HG03520 (cell line): Measurements from ENCODE around the gene ID2.

Source experiments
- ATAC-seq: cut with Tn5 transposase; IDR thresholded peaks from one replicate; pipeline ENCODE4 v1.9.1; 2021; ENCODE audit warnings: mild to moderate bottlenecking, moderate library complexity; ENCODE audit not compliant: unreplicated experiment

Gene ID2

DNA sequence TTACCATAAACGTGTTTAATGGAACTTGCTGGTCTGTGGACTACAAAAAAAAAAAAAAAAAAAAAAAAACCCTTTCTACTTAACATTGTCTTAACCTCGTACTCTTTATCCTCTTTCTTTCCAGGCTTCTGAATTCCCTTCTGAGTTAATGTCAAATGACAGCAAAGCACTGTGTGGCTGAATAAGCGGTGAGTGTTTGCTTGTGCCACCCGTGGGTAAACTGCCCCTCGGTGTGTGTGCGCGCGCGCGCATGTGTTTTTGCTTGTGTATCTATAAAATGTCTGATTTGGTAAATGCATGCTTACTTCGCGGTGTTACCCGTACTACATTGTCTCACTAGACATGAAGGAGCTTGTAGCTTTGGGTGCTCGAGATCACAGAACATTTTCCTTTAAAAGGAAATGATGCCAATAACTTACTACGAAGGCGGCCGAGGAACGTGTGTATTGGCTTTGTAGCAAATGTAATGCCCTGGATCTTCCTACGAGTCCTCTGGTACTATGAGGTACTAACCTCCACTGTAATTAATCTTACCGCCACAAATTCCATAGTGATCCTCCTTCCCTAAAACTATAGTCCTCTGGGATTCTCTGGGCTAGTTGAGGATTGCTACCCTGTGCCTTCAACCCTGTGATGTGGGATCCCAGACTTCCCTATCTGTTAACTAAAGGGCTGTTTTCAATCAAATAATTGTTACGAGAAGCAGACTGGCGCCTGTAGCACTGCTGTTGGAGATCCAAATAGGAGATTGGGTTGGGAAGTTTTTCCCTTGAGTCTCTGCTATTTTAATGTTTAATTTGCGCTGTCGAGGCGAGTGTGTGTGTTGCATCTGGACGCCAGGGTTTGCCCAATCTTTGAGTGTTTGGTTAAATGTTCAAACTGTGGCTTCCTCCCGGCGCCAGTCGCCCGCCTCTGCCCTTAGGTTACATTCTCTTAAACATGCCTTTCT is 1.1 kb downstream of the ID2 start:
- no peak for ATAC-seq

- no peak for ATAC-seq
These were observed 2.7 kb downstream of the ID2 start for GRCh38 chr2:8684540-8684877.

- ATAC-seq = no peak
These were observed 3.2 kb downstream of the ID2 start for GRCh38 chr2:8684878-8685696.

DNA sequence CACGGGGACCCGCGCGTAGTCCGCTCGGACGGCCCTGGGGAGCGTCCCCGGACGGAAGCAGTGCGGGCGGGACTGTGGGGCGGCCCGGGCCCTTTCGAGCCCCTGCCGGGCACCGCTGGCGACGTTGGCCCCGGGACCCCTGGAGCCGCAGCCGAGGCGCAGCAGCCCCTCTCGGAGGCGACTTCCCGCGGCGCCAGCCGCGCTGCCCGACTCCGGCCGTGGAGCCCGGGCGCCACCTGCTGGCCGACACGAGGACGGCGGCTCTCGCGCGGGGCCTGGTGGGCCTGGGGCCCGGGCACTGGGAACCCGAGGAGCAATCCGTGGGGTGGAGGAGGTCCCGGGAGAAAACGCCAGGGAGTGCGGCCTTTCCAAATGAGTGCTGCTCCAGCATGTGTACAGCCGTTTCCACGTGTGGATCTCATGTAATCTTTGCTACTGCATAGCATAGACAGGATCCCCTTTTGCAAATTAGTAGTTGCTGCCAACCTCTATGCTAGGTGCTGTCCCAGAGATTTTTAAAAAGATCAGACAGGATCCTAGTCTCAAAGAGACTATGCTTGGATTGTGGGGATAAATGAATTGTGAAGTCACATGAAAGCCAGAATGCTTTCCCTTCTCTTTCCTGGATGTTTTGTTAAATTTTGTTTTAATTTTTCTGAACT is 4.0 kb downstream of the ID2 start:
- peak; percentile 18 for ATAC-seq

- no peak for ATAC-seq
These were observed 10.1 kb downstream of the ID2 start for GRCh38 chr2:8691859-8692437.

DNA sequence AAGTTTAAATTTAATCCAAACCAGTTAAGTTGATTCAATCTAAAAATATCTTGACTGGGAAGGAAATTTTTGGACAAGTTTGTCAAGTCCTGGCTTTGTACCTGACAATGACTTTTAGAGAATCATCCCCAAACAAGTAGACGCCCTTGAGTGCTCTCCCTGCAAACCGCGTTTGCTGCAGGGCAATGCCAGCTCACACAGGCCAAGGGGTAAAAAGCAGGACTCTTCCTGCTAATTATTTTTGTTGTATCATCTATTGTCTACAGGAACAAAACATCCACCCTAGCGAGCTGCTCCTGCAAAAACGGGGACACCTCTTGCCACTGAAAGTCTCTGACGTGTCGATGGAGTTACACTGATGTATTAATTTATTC is 10.9 kb downstream of the ID2 start:
- no peak for ATAC-seq

DNA sequence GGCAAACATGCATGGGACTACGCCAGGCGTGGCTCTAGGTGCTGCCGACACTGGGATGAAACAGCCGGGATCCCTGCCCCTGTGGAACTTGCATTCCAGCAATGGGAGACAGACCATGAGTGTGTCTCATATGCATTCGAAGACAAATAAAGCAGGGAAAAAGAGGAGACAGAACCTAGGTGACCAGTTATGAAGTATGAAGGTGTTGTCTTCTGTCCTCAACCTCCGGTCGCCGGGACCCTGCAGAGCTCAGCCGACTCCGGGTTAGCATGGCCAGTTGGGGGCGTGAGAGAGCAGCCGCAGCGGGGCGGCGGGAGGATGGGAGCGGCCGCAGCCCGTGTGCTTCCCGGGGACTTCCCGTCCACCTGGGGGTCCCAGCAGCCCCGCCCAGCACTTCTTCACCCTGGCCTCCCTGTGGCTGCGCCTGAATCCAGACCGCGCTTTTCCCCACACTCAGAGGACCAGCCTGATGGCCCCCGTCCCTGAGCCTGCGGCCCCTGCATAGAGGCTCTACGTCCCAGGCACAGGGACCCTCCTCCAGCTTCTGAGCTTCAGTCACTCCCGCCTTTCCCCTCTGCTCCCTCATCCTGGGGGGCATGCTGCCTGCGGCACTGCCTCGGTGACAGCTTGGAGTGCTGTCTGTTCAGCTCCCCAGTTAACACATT is 11.4 kb downstream of the ID2 start:
- ATAC-seq = no peak

DNA sequence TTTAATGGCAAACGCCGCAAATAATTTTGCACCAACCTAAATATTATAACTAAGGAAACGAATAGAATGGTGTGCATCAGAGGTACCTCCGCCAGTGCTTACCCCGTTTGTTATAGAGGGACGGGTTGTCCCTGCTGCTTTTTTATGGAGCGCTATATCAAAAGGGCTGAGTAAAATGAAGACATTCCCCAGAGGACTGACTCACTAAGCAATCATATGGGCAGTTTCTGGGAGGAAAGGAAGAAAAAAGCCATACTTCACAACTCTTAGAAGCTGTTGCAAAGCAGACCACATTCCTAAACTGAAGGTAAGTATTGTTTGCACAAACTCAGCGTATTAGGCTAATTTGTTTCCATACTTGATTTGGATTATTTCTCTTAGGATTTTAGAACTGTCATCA is 12.9 kb downstream of the ID2 start:
- no peak for ATAC-seq

- ATAC-seq = no peak
These were observed 15.3 kb downstream of the ID2 start for GRCh38 chr2:8697190-8697589.

DNA sequence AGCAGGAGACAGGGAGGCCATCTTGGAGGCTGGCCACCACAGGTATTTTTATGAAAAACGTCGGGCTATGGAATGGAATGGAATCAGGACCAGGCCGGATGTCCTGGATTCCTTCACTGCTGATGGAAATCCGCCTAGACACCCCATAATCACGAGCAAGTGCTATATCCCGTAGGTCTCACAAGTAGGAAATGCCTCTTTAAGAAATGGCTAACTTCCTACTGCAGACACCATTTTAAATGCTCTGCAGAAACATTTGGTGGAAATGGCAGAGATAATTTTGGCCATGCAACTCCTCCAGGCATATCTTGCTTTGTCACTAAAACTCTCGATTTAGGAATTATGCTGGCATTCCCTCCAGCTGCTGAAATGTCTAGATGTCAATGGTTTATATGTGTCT is 18.0 kb downstream of the ID2 start:
- no peak for ATAC-seq

- ATAC-seq = no peak
These were observed 20.0 kb downstream of the ID2 start for GRCh38 chr2:8701681-8702379.

GRCh38 chr2:8704906-8705305 is 23.1 kb downstream of the ID2 start:
- ATAC-seq = no peak

- ATAC-seq = no peak
These were observed 27.8 kb downstream of the ID2 start for GRCh38 chr2:8709611-8710010.

GRCh38 chr2:8710951-8711350 is 29.1 kb downstream of the ID2 start:
- ATAC-seq = no peak

DNA sequence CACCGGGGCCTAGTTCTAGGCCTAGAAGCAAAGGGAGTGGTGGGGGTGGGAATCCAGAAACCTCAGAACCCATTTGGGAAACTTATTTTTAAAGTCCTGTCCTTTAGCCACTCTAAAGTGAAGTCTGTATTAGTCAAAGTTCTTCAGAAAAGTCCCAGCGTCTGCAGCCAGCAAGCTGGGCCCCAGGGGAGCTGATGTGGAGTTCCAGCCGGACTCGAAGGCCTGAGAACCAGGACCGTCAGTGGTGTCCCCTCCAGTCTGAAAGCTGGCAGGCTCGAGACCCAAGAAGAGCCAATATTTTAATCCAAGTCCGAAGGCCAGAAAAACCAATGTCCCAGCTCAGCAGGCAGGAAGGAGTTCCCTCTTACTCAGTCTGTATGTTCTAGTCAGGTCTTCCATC is 32.4 kb downstream of the ID2 start:
- no peak for ATAC-seq

- ATAC-seq = no peak
These were observed 33.1 kb downstream of the ID2 start for GRCh38 chr2:8714971-8715370.

- ATAC-seq = no peak
These were observed 37.7 kb downstream of the ID2 start for GRCh38 chr2:8719528-8719927.

DNA sequence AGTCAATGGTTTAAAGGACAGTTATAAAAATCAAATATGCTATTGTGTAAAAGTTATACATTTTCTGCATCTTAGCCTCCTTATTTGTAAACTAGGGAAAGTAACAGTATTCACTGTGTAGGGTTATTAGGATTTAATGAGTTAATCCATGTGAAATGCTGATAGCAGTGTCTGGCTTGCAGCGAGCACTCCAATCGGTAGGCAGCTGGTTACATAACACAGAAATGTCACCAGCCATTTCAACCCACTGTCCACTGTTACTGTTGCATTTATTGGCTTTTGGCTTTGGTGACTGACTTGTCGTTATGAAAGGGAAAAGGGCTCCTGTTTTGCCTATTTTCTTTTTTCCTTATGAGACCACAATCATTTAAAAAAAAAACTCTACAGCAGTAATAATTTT is 38.9 kb downstream of the ID2 start:
- ATAC-seq = no peak

DNA sequence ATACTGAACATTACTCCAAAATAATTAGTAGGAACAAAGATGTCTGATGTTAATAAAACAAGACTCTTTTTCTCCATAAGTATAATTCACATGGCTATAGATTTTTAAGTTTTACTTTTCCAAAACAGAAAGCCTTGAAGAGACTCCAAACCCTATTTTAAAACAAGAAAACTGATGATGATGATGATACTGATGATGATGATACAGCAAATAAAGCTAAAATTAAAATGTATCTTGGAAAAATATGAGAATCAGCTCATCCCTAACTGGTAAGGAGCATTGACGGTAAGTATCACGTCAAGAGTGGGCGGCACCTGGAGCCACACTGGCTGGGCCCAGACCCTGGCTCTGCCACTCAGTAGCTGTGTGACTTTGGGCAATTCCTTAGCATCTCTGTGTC is 39.6 kb downstream of the ID2 start:
- ATAC-seq = no peak

- ATAC-seq = no peak
These were observed 41.1 kb downstream of the ID2 start for GRCh38 chr2:8722986-8723385.
